Panc1 (cell line): ENCODE measurements around the gene F2R. TPM values are rescaled to one million over a fixed set of nuclear protein-coding genes. Genes with fewer than 3 reads are reported as not detected.

Experiments used
- ATAC-seq: fragments of 200-7000 bp; cut with Tn5 transposase; 2 replicates; pipeline ENCODE4 v1.9.1; 2020; ENCODE audit warnings: mild to moderate bottlenecking, moderate library complexity
- BruUV-seq: library from RNA; stranded (reverse); fragments of 400-500 nt; replicated peaks from 2 replicates; lab custom pipeline; 2021; lab: Mats Ljungman, UMichigan
- CTCF ChIA-PET: fragments of 300-600 bp; sonication (Branson Sonifier 250); formaldehyde crosslinking; loops from one replicate; lab custom pipeline; 2022; ENCODE audit warnings: antibody characterized with exemption; lab: Charles Lee
- POLR2A ChIA-PET: fragments of 300-600 bp; sonication (Branson Sonifier 250); formaldehyde crosslinking; loops from one replicate; lab custom pipeline; 2022; ENCODE audit warnings: antibody characterized with exemption; lab: Charles Lee
- DNase-seq: peaks from one replicate; pipeline ENCODE4 v3.0.0-alpha.2; 2010; ENCODE audit warnings: low read depth, low spot score
- H3K27ac ChIP-seq: 2 replicates; pipeline ENCODE4 v1.5.1; 2011; ENCODE audit warnings: mild to moderate bottlenecking, low read length, inconsistent platforms
- H3K27me3 ChIP-seq: fragments of 200-500 bp; sonication (Bioruptor generic); 2 replicates; pipeline ENCODE4 v1.6.0; 2014; ENCODE audit warnings: low read length, inconsistent platforms; ENCODE audit not compliant: control insufficient read depth, insufficient read depth
- H3K36me3 ChIP-seq: fragments of 200-500 bp; sonication (Bioruptor generic); 2 replicates; pipeline ENCODE4 v1.5.1; 2014; ENCODE audit warnings: inconsistent platforms, mild to moderate bottlenecking, low read length, moderate library complexity; ENCODE audit not compliant: control insufficient read depth, insufficient read depth
- H3K4me1 ChIP-seq: 2 replicates; pipeline ENCODE4 v1.5.1; 2011; ENCODE audit warnings: inconsistent platforms, mild to moderate bottlenecking, low read length, moderate library complexity; ENCODE audit not compliant: control insufficient read depth, insufficient read depth
- H3K4me3 ChIP-seq, 2 experiments: 2 replicates each; pipeline ENCODE4 v1.5.1; 2011 to 2012; ENCODE audit warnings: low read depth in 2 of 2, low read length in 2 of 2, mild to moderate bottlenecking in 2 of 2, inconsistent platforms in 1 of 2, moderate library complexity in 1 of 2
- H3K9me3 ChIP-seq: fragments of 200-500 bp; sonication (Bioruptor generic); 2 replicates; pipeline ENCODE4 v1.5.1; 2014; ENCODE audit warnings: low read depth, mild to moderate bottlenecking, inconsistent platforms, low read length, moderate library complexity; ENCODE audit not compliant: control insufficient read depth, insufficient read depth
- POLR2AphosphoS5 ChIP-seq: IDR thresholded peaks from 2 replicates; pipeline ENCODE4 v1.6.1; 2012; ENCODE audit warnings: mild to moderate bottlenecking, low read depth, low read length, moderate library complexity
- SIN3A ChIP-seq: IDR thresholded peaks from 2 replicates; pipeline ENCODE4 v1.6.1; 2012; ENCODE audit warnings: low read depth, mild to moderate bottlenecking, low read length, moderate library complexity, borderline replicate concordance; ENCODE audit not compliant: insufficient read depth
- TCF7L2 ChIP-seq: IDR thresholded peaks from 2 replicates; pipeline ENCODE4 v1.6.1; 2011; ENCODE audit warnings: mild to moderate bottlenecking, low read depth, low read length, inconsistent platforms
- in situ Hi-C: cut with HindIII; loops from 2 replicates; pipeline ENCODE4 v1.10.0; 2016; ENCODE audit warnings: low sequenced_read_pairs, low pct_unique_long_range_greater_than_20kb
- intact Hi-C: fragments of 100-400 bp; cut with micrococcal nuclease; formaldehyde crosslinking; loops from one replicate; pipeline ENCODE4 v1.10.0; 2022; ENCODE audit not compliant: unreplicated experiment
- total RNA-seq: library from RNA; stranded (reverse); gene quantifications from one replicate; pipeline ENCODE4 v1.2.1, GENCODE V29; 2021; ENCODE audit not compliant: unreplicated experiment
- TF ChIP-seq, protein P1 (sequence below), 2 experiments: IDR thresholded peaks; 2 replicates each; pipeline ENCODE4 v1.6.1; 2011 to 2012; ENCODE audit warnings: low read depth in 2 of 2, control low read depth in 1 of 2, low read length in 1 of 2, mild to moderate bottlenecking in 1 of 2, moderate library complexity in 1 of 2; ENCODE audit not compliant: insufficient read depth in 1 of 2
- TF ChIP-seq, protein P2 (sequence below): fragments of 450-650 bp; IDR thresholded peaks from 2 replicates; pipeline ENCODE4 v1.5.1; 2017; ENCODE audit warnings: mild to moderate bottlenecking

F2R gene
- total RNA-seq, 1 experiment from 2014 or later, result 26.0 TPM

DNA sequence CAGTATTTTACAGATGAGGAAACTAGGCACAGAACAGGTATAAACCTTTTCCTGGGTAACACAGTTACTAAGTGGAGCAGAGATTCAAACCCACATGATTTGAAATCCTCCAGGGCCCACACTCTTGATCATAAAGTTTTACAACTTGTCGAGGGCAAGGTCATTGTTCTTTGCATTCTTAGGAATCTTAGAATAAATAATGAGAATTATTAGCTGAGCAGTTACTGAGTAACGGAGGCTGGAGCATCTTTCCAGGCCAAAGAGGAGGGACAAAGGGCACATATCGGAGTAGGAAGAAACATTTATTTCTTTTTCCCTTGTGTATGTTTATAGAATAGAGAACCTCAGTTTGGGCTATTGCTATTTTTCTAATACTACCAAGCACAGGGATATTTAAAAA lies 27.1 kb upstream of the F2R start:
- BruUV-seq, result no TSS peak
- intact Hi-C loops, result no loop called here
- in situ Hi-C loops, result no loop called here
- Histone ChIP-seq H3K27me3 (no peaks in the 10 kb centered on the region), H3K4me3 (no peak overlapping the region), H3K9me3 (no peaks in the 10 kb centered on the region), H3K4me1 (peaks cover 5% of the 10 kb centered on the region; the same call in 1 of the 2 replicates), H3K27ac (no peak overlapping the region), H3K36me3 (no peaks in the 10 kb centered on the region)
- CTCF ChIA-PET, result interaction anchor here (0.6 kb wide), 1 partner anchor 8 kb away, joined by 13 read pairs; no protein-coding TSS in a partner anchor
- DNase-seq, result no peak
- TF ChIP-seq, protein P1, sequence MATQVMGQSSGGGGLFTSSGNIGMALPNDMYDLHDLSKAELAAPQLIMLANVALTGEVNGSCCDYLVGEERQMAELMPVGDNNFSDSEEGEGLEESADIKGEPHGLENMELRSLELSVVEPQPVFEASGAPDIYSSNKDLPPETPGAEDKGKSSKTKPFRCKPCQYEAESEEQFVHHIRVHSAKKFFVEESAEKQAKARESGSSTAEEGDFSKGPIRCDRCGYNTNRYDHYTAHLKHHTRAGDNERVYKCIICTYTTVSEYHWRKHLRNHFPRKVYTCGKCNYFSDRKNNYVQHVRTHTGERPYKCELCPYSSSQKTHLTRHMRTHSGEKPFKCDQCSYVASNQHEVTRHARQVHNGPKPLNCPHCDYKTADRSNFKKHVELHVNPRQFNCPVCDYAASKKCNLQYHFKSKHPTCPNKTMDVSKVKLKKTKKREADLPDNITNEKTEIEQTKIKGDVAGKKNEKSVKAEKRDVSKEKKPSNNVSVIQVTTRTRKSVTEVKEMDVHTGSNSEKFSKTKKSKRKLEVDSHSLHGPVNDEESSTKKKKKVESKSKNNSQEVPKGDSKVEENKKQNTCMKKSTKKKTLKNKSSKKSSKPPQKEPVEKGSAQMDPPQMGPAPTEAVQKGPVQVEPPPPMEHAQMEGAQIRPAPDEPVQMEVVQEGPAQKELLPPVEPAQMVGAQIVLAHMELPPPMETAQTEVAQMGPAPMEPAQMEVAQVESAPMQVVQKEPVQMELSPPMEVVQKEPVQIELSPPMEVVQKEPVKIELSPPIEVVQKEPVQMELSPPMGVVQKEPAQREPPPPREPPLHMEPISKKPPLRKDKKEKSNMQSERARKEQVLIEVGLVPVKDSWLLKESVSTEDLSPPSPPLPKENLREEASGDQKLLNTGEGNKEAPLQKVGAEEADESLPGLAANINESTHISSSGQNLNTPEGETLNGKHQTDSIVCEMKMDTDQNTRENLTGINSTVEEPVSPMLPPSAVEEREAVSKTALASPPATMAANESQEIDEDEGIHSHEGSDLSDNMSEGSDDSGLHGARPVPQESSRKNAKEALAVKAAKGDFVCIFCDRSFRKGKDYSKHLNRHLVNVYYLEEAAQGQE (IDR thresholded peaks at IDR 0.05; ENCODE audit: insufficient read depth in 1 of 2, low read depth in 2 of 2, low read length in 1 of 2), result no peak
- TF ChIP-seq SIN3A, result no peak
- no peak for TF ChIP-seq TCF7L2
- TF ChIP-seq POLR2AphosphoS5, result no peak
- TF ChIP-seq, protein P2, sequence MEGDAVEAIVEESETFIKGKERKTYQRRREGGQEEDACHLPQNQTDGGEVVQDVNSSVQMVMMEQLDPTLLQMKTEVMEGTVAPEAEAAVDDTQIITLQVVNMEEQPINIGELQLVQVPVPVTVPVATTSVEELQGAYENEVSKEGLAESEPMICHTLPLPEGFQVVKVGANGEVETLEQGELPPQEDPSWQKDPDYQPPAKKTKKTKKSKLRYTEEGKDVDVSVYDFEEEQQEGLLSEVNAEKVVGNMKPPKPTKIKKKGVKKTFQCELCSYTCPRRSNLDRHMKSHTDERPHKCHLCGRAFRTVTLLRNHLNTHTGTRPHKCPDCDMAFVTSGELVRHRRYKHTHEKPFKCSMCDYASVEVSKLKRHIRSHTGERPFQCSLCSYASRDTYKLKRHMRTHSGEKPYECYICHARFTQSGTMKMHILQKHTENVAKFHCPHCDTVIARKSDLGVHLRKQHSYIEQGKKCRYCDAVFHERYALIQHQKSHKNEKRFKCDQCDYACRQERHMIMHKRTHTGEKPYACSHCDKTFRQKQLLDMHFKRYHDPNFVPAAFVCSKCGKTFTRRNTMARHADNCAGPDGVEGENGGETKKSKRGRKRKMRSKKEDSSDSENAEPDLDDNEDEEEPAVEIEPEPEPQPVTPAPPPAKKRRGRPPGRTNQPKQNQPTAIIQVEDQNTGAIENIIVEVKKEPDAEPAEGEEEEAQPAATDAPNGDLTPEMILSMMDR, result no peak
- no peak for ATAC-seq
- POLR2A ChIA-PET, result no interaction called here

DNA sequence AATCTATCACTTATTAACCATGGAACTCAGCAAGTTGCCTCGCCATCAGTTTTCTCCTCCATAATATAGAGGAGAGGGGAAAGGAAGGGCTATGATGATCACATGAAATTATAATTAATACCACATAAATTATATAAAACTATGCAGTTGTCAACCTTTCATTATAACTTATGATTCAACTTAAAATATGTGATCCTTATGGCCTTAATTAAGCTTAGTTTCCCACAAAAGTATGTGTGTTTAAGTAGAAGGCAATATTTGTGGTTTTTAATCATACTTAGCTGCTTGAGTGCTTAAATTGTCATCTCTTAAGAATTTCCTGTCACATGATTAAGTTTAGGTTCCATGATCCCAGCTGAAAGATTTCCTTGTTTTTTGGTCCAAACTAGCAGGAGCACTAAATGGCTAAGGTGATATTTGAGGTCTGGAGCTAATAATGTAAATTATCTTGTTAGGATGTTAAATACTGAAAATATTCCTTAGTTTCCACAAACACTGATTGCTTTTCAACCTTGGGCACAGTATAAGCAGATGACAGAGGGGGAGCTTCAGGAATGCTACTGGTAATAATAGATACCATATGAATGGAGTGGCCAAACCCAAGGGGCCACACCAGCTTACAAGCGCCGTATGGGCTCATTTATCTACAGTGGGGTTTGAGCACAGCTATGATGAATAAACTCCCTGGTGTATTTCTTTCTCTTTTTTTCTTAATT lies 26.4 kb upstream of the F2R start:
- no peak overlapping the region for H3K4me3 ChIP-seq
- H3K4me1 ChIP-seq, result peaks cover 5% of the 10 kb centered on the region; the same call in 1 of the 2 replicates
- ChIA-PET POLR2A (no interaction called here), CTCF (interaction anchor here (0.6 kb wide), 1 partner anchor 9 kb away, joined by 13 read pairs; no protein-coding TSS in a partner anchor)
- intact Hi-C loops (no loop called here), in situ Hi-C loops (no loop called here)
- H3K27me3 ChIP-seq, result no peaks in the 10 kb centered on the region
- H3K27ac ChIP-seq, result no peak overlapping the region
- no peak for ATAC-seq
- H3K36me3 ChIP-seq, result no peaks in the 10 kb centered on the region
- no peaks in the 10 kb centered on the region for H3K9me3 ChIP-seq
- TF ChIP-seq, protein P2, result no peak
- TF ChIP-seq TCF7L2, result no peak
- TF ChIP-seq SIN3A, result no peak
- no peak for DNase-seq
- BruUV-seq, result no TSS peak
